K562 (cell line): Measurements from ENCODE around the gene PRSS38. TPM values are rescaled to one million over a fixed set of nuclear protein-coding genes. Genes with fewer than 3 reads are reported as not detected.

Experiments used
- CC2D1A ChIP-seq: fragments of 450-650 bp; IDR thresholded peaks from 2 replicates; pipeline ENCODE4 v1.6.1; 2017; ENCODE audit warnings: mild to moderate bottlenecking
- GTF2A2 ChIP-seq: IDR thresholded peaks from 2 replicates; pipeline ENCODE4 v1.6.1; 2016; ENCODE audit warnings: mild to moderate bottlenecking, missing genetic modification characterization, missing compliant biosample characterization
- HEY1 ChIP-seq: fragments of 250-450 bp; sonication (Bioruptor Pico); IDR thresholded peaks from 2 replicates; pipeline ENCODE4 v1.5.0; 2020; ENCODE audit warnings: mild to moderate bottlenecking, moderate library complexity, borderline replicate concordance
- HLTF ChIP-seq: fragments of 450-650 bp; IDR thresholded peaks from 2 replicates; pipeline ENCODE4 v1.6.1; 2016
- NR2F6 ChIP-seq: fragments of 450-650 bp; formaldehyde crosslinking; IDR thresholded peaks from 2 replicates; pipeline ENCODE4 v1.4.0; 2020; ENCODE audit warnings: mild to moderate bottlenecking
- SAFB2 ChIP-seq: fragments of 200-400 bp; formaldehyde crosslinking; IDR thresholded peaks from 2 replicates; pipeline ENCODE4 v1.6.1; 2018; ENCODE audit warnings: borderline replicate concordance, low read length, low read depth, moderate library complexity; ENCODE audit not compliant: severe bottlenecking
- SMAD2 ChIP-seq: fragments of 150-350 bp; IDR thresholded peaks from 2 replicates; pipeline ENCODE4 v1.6.1; 2014; ENCODE audit warnings: low read depth, mild to moderate bottlenecking, low read length
- ZNF124 ChIP-seq: sonication (generic); formaldehyde crosslinking; IDR thresholded peaks from 2 replicates; pipeline ENCODE4 v1.8.1; 2022; ENCODE audit warnings: missing genetic modification reagents
- ZNF165 ChIP-seq: fragments of 250-450 bp; sonication (Bioruptor Pico); IDR thresholded peaks from 2 replicates; pipeline ENCODE4 v1.4.0; 2020; ENCODE audit warnings: borderline replicate concordance
- ZNF408 ChIP-seq: fragments of 250-450 bp; sonication (Bioruptor Pico); IDR thresholded peaks from 2 replicates; pipeline ENCODE4 v1.4.0; 2020; ENCODE audit warnings: low read depth, mild to moderate bottlenecking, moderate library complexity
- ZNF586 ChIP-seq: fragments of 450-650 bp; formaldehyde crosslinking; conservative IDR thresholded peaks from 2 replicates; pipeline ENCODE4 v1.4.0; 2020; ENCODE audit warnings: mild to moderate bottlenecking, moderate library complexity
- ZNF780A ChIP-seq: fragments of 250-450 bp; sonication (Bioruptor Pico); IDR thresholded peaks from 2 replicates; pipeline ENCODE4 v1.5.0; 2021; ENCODE audit warnings: mild to moderate bottlenecking
- polyA plus RNA-seq, 8 experiments: library from polyadenylated mRNA; depleted of rRNA in 4 of 8; stranded (reverse) in 5 of 8; unstranded in 3 of 8; fragments of >200 nt; fragmentation: Nextera tagmentation in 2 of 8; fragmentation: Illumina TruSeq in 1 of 8; extraction: Ambion mirVana in 2 of 8; extraction: Trizol in 1 of 8; gene quantifications; 2 replicates each; pipeline versions ENCODE4 v1.2.1 to v1.2.3, GENCODE V29; 2011 to 2014; ENCODE audit warnings: inconsistent platforms in 1 of 8, missing spikeins in 1 of 8
- total RNA-seq, 7 experiments: library from RNA; depleted of rRNA in 6 of 7; stranded (reverse); fragments of >200 nt in 6 of 7; fragmentation: Illumina TruSeq in 2 of 7; extraction: Trizol in 2 of 7; gene quantifications; 2 replicates each; pipeline versions ENCODE4 v1.2.1 to v1.2.3, GENCODE V29; 2011 to 2021; ENCODE audit warnings: low replicate concordance in 1 of 7
- TF ChIP-seq, protein P1 (sequence below), 2 experiments: fragments of 450-650 bp; IDR thresholded peaks; 2 replicates each; pipeline ENCODE4 v1.6.1; 2016; ENCODE audit warnings: mild to moderate bottlenecking in 2 of 2, borderline replicate concordance in 1 of 2, low read depth in 1 of 2, moderate library complexity in 1 of 2
- TF ChIP-seq, protein P2 (sequence below): IDR thresholded peaks from 3 replicates; pipeline ENCODE4 v1.6.1; 2011; ENCODE audit warnings: borderline replicate concordance, mild to moderate bottlenecking, moderate library complexity; ENCODE audit not compliant: insufficient read length; ENCODE audit errors: extremely low read depth
- TF ChIP-seq, protein P3 (sequence below): fragments of 250-450 bp; sonication (Bioruptor Pico); IDR thresholded peaks from 2 replicates; pipeline ENCODE4 v1.5.0; 2020; ENCODE audit warnings: mild to moderate bottlenecking, borderline replicate concordance

The PRSS38 gene
- total and polyA plus RNA-seq, 9 of the 15 experiments (the other 6 are each of a cell fraction or from before 2014, with no cell fraction given): 0.09 to 0.14 TPM; not detected in 7

DNA sequence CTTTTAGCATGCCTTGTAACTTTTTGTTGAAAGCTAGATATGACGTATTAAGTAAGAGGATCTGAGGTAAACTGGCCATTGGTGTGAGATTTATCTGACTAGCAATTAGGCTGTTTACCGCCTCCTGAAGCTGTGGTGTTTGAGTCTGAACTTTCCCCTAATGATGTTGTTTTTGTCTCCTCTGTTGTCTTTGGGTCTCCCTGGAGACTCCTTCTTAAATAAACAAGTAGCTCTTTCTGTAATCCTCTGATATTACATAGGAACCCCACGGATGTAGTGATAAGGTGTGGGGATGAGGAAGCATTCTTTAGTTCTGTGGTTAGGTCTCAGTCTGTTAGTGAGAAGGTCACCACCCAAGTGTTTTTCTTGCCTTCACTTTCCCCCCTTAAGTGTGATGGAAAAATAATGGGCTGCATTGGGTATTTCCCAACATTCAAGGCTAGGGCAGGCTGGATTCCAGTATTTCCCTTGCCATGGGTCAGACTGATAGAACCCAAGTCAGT lies 33.0 kb downstream of the PRSS38 start (continued):
- TF ChIP-seq, protein P1, sequence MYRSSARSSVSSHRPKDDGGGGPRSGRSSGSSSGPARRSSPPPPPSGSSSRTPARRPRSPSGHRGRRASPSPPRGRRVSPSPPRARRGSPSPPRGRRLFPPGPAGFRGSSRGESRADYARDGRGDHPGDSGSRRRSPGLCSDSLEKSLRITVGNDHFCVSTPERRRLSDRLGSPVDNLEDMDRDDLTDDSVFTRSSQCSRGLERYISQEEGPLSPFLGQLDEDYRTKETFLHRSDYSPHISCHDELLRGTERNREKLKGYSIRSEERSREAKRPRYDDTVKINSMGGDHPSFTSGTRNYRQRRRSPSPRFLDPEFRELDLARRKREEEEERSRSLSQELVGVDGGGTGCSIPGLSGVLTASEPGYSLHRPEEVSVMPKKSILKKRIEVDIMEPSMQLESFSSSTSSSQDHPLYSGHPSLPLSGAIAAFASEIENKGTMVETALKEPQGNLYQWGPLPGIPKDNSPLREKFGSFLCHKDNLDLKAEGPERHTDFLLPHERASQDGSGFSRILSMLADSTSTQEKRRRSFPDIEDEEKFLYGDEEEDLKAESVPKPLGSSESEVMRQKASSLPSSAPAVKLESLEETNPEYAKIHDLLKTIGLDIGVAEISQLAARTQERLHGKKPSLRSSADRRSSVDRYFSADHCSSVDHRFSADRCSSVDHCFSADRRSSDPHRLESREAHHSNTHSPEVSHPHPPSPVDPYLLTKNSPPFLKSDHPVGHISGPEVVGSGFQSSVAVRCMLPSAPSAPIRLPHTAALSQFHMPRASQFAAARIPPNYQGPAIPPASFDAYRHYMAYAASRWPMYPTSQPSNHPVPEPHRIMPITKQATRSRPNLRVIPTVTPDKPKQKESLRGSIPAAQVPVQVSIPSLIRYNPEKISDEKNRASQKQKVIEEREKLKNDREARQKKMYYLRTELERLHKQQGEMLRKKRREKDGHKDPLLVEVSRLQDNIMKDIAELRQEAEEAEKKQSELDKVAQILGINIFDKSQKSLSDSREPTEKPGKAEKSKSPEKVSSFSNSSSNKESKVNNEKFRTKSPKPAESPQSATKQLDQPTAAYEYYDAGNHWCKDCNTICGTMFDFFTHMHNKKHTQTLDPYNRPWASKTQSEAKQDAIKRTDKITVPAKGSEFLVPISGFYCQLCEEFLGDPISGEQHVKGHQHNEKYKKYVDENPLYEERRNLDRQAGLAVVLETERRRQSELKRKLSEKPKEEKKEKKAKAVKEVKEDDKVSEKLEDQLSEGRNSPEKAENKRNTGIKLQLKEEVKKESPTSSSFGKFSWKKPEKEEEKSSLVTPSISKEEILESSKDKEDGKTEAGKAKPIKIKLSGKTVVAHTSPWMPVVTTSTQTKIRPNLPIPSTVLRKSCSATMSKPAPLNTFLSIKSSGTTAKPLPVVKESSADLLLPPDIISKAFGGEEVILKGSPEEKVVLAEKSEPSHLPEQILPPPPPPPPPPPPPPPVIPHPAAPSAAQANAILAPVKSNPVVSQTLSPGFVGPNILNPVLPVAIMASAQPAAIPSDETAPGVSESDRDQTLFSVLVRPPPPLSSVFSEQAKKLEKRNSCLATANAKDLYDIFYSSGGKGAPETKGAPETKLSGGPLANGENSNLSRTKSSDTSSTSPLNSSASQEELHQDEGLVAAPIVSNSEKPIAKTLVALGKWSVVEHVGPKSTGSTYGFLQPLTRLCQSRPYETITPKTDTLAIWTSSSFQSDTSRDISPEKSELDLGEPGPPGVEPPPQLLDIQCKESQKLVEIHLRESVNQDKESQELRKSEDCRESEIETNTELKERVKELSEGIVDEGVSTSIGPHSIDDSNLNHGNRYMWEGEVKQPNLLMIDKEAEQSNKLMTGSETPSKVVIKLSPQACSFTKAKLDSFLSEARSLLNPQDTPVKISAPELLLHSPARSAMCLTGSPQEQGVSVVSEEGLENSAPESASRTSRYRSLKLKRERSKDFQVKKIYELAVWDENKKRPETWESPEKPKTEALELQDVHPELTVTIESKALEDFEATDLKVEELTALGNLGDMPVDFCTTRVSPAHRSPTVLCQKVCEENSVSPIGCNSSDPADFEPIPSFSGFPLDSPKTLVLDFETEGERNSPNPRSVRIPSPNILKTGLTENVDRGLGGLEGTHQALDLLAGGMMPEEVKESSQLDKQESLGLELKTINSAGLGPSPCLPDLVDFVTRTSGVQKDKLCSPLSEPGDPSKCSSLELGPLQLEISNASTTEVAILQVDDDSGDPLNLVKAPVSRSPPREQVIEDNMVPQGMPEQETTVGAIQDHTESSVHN (IDR thresholded peaks at IDR 0.05; ENCODE audit: borderline replicate concordance in 1 of 2, low read depth in 1 of 2): no peak; a peak in 1 of 4 replicates
- TF ChIP-seq GTF2A2 (tag): no peak
- no peak for TF ChIP-seq SMAD2
- TF ChIP-seq ZNF780A (CRISPR knock-in tag): no peak
- TF ChIP-seq ZNF124 (CRISPR knock-in tag): no peak
- TF ChIP-seq CC2D1A: peak; percentile 60; the same call in 1 of the 2 replicates
- TF ChIP-seq ZNF408 (CRISPR knock-in tag): no peak
- TF ChIP-seq, protein P2, sequence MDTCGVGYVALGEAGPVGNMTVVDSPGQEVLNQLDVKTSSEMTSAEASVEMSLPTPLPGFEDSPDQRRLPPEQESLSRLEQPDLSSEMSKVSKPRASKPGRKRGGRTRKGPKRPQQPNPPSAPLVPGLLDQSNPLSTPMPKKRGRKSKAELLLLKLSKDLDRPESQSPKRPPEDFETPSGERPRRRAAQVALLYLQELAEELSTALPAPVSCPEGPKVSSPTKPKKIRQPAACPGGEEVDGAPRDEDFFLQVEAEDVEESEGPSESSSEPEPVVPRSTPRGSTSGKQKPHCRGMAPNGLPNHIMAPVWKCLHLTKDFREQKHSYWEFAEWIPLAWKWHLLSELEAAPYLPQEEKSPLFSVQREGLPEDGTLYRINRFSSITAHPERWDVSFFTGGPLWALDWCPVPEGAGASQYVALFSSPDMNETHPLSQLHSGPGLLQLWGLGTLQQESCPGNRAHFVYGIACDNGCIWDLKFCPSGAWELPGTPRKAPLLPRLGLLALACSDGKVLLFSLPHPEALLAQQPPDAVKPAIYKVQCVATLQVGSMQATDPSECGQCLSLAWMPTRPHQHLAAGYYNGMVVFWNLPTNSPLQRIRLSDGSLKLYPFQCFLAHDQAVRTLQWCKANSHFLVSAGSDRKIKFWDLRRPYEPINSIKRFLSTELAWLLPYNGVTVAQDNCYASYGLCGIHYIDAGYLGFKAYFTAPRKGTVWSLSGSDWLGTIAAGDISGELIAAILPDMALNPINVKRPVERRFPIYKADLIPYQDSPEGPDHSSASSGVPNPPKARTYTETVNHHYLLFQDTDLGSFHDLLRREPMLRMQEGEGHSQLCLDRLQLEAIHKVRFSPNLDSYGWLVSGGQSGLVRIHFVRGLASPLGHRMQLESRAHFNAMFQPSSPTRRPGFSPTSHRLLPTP: no peak
- TF ChIP-seq, protein P3, sequence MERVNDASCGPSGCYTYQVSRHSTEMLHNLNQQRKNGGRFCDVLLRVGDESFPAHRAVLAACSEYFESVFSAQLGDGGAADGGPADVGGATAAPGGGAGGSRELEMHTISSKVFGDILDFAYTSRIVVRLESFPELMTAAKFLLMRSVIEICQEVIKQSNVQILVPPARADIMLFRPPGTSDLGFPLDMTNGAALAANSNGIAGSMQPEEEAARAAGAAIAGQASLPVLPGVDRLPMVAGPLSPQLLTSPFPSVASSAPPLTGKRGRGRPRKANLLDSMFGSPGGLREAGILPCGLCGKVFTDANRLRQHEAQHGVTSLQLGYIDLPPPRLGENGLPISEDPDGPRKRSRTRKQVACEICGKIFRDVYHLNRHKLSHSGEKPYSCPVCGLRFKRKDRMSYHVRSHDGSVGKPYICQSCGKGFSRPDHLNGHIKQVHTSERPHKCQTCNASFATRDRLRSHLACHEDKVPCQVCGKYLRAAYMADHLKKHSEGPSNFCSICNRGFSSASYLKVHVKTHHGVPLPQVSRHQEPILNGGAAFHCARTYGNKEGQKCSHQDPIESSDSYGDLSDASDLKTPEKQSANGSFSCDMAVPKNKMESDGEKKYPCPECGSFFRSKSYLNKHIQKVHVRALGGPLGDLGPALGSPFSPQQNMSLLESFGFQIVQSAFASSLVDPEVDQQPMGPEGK: no peak
- TF ChIP-seq ZNF586 (CRISPR knock-in tag): no peak
- no peak for TF ChIP-seq SAFB2
- no peak for TF ChIP-seq ZNF165 (CRISPR knock-in tag)
- TF ChIP-seq NR2F6: no peak
- no peak for TF ChIP-seq HEY1 (CRISPR knock-in tag)
- TF ChIP-seq HLTF: no peak
